ENCODE results near the gene USP10.

- TF ChIP-seq, protein P1, sequence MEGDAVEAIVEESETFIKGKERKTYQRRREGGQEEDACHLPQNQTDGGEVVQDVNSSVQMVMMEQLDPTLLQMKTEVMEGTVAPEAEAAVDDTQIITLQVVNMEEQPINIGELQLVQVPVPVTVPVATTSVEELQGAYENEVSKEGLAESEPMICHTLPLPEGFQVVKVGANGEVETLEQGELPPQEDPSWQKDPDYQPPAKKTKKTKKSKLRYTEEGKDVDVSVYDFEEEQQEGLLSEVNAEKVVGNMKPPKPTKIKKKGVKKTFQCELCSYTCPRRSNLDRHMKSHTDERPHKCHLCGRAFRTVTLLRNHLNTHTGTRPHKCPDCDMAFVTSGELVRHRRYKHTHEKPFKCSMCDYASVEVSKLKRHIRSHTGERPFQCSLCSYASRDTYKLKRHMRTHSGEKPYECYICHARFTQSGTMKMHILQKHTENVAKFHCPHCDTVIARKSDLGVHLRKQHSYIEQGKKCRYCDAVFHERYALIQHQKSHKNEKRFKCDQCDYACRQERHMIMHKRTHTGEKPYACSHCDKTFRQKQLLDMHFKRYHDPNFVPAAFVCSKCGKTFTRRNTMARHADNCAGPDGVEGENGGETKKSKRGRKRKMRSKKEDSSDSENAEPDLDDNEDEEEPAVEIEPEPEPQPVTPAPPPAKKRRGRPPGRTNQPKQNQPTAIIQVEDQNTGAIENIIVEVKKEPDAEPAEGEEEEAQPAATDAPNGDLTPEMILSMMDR (IDR thresholded peaks at IDR 0.05; ENCODE audit: extremely low read depth in 1 of 2, insufficient read depth in 1 of 2, low read depth in 1 of 2, low read length in 2 of 2): no peak
- no peak for TF ChIP-seq GATA2 (IDR thresholded peaks at IDR 0.05; ENCODE audit: insufficient read depth, insufficient read length, low read depth, low read length)
- no peak for TF ChIP-seq POLR2A (IDR thresholded peaks at IDR 0.05; ENCODE audit: low read depth, low read length)
- TF ChIP-seq POLR2AphosphoS5 (IDR thresholded peaks at IDR 0.05; ENCODE audit: insufficient read depth, low read depth, low read length): no peak
- TF ChIP-seq EZH2 (IDR thresholded peaks at IDR 0.05; ENCODE audit: borderline replicate concordance, low read depth, low read length, severe bottlenecking): no peak
- no peak for TF ChIP-seq JUN (IDR thresholded peaks at IDR 0.05; ENCODE audit: borderline replicate concordance, insufficient read depth, insufficient read length, low read depth)
- no peak for TF ChIP-seq MAX (IDR thresholded peaks at IDR 0.05; ENCODE audit: insufficient read depth, insufficient read length)
- TF ChIP-seq FOS (IDR thresholded peaks at IDR 0.05; ENCODE audit: borderline replicate concordance, insufficient read depth, low read length): no peak
These were observed 77.6 kb downstream of the USP10 start for GRCh38 chr16:84777435-84777834.

All from endothelial cell of umbilical vein (primary cell).